C4-2B (cell line): Measurements from ENCODE around the gene TSPAN2.

ENCODE experiments used
- H3K27ac ChIP-seq: fragments of 450-650 bp; 2 replicates; pipeline ENCODE4 v1.5.1; 2017
- CTCF ChIP-seq: fragments of 450-650 bp; conservative IDR thresholded peaks from 2 replicates; pipeline ENCODE4 v1.5.1; 2017; ENCODE audit warnings: mild to moderate bottlenecking
- ZFX ChIP-seq: fragments of 450-650 bp; IDR thresholded peaks from 2 replicates; pipeline ENCODE4 v1.6.1; 2017

TSPAN2 gene

GRCh38 chr1:115067161-115067859, 22.0 kb downstream of the TSPAN2 start:
- TF ChIP-seq ZFX (no peak), CTCF (no peak)

GRCh38 chr1:115065021-115065420, 24.3 kb downstream of the TSPAN2 start:
- TF ChIP-seq CTCF (no peak), ZFX (no peak)
- H3K27ac ChIP-seq: no peak overlapping the region

More at GRCh38 chr1:115067161-115067859, 22.0 kb downstream of the TSPAN2 start:
- H3K27ac ChIP-seq: no peak overlapping the region

- no peak overlapping the region for H3K27ac ChIP-seq
Measured at GRCh38 chr1:115064461-115064860, 24.8 kb downstream of the TSPAN2 start.

GRCh38 chr1:115063228-115063901, 25.9 kb downstream of the TSPAN2 start:
- no peak overlapping the region for H3K27ac ChIP-seq
- TF ChIP-seq ZFX (no peak), CTCF (no peak)

More at GRCh38 chr1:115064461-115064860, 24.8 kb downstream of the TSPAN2 start:
- TF ChIP-seq CTCF (no peak), ZFX (no peak)

GRCh38 chr1:115062542-115063004, 26.7 kb downstream of the TSPAN2 start:
- H3K27ac ChIP-seq: no peak overlapping the region
- TF ChIP-seq CTCF (no peak), ZFX (no peak)

- no peak for TF ChIP-seq CTCF
- no peak for TF ChIP-seq ZFX
- H3K27ac ChIP-seq: no peak overlapping the region
Measured at GRCh38 chr1:115060501-115060900, 28.8 kb downstream of the TSPAN2 start.

GRCh38 chr1:115059316-115059715, 30.0 kb downstream of the TSPAN2 start:
- TF ChIP-seq CTCF: no peak
- no peak for TF ChIP-seq ZFX
- no peak overlapping the region for H3K27ac ChIP-seq
